GM21423 (cell line): ENCODE measurements around the gene POLR2C.

Source experiments
- ATAC-seq: cut with Tn5 transposase; IDR thresholded peaks from one replicate; pipeline ENCODE4 v1.9.1; 2021; ENCODE audit warnings: mild to moderate bottlenecking, moderate library complexity; ENCODE audit not compliant: unreplicated experiment

The POLR2C gene

GRCh38 chr16:57517397-57518367 lies 55.2 kb downstream of the POLR2C start:
- no peak for ATAC-seq

- ATAC-seq: no peak
These were observed 56.0 kb downstream of the POLR2C start for GRCh38 chr16:57518520-57518919.

- ATAC-seq: no peak
These were observed 56.4 kb downstream of the POLR2C start for GRCh38 chr16:57518922-57519321.

- ATAC-seq: peak; percentile 71
These were observed 57.4 kb downstream of the POLR2C start for GRCh38 chr16:57519796-57520360.
